ENCODE data around the gene DLG2. TPM values are rescaled to one million over a fixed set of nuclear protein-coding genes. Genes with fewer than 3 reads are reported as not detected.

The DLG2 gene
- total and polyA plus RNA-seq, 12 donors, result 1.0 to 14.8 (median 7.4) TPM

DNA sequence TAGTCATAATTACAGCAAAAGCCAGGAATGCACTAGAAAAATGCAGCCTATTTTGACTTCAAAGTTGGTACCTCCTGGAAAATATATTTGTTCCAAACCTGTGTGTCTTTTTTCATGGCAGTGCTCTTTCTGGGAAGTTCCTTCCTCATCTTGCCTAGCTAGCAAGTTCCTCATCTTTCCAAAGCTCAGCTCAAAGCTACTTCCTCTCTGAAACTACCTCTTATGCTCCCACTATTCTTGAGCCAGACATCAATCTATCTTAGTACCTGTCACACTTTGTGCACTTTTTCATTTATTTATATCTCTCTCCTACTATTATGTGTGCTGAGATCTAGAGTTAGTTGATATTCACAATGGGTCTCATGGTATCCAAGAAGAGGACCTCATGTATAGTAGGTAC, 2149.4 kb downstream of the DLG2 start:
- DNase-seq (no peak), ATAC-seq (no peak)
- intact Hi-C loops (cut with DNase I), result no loop called here
- no peaks in the 10 kb centered on the region for H3K27me3 ChIP-seq
- no peaks in the 10 kb centered on the region for H3K9me3 ChIP-seq
- no peak overlapping the region for H3K27ac ChIP-seq
- TF ChIP-seq, protein P1, sequence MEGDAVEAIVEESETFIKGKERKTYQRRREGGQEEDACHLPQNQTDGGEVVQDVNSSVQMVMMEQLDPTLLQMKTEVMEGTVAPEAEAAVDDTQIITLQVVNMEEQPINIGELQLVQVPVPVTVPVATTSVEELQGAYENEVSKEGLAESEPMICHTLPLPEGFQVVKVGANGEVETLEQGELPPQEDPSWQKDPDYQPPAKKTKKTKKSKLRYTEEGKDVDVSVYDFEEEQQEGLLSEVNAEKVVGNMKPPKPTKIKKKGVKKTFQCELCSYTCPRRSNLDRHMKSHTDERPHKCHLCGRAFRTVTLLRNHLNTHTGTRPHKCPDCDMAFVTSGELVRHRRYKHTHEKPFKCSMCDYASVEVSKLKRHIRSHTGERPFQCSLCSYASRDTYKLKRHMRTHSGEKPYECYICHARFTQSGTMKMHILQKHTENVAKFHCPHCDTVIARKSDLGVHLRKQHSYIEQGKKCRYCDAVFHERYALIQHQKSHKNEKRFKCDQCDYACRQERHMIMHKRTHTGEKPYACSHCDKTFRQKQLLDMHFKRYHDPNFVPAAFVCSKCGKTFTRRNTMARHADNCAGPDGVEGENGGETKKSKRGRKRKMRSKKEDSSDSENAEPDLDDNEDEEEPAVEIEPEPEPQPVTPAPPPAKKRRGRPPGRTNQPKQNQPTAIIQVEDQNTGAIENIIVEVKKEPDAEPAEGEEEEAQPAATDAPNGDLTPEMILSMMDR (IDR thresholded peaks at IDR 0.05), result no peak
- no peak overlapping the region for H3K4me3 ChIP-seq
- no peaks in the 10 kb centered on the region for H3K36me3 ChIP-seq
- H3K4me1 ChIP-seq, result no peaks in the 10 kb centered on the region

DNA sequence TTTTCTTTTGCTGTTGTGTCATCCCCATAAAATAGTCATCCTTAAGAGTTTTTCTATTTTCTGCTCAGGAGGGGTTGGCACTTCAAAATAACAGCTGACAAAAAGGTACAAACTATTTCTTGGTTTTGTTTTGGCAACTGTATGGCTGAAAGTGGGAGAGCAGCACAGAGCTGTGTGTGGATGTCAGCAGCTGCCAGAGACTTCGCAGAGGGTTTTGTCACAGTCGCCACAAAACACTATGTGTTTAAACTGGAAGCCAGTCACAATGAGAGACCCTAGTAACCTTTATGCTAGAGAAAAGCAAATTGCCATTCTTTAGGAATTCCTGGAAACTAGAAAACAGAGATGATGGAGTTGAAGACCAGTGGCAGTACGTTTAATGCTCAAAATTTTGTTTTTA, 2151.4 kb downstream of the DLG2 start:
- no peak overlapping the region for H3K4me3 ChIP-seq
- H3K27ac ChIP-seq, result no peak overlapping the region
- H3K36me3 ChIP-seq, result no peaks in the 10 kb centered on the region
- ATAC-seq, result no peak
- DNase-seq, result no peak
- TF ChIP-seq, protein P1 (IDR thresholded peaks at IDR 0.05), result no peak
- intact Hi-C loops (cut with DNase I), result no loop called here
- H3K27me3 ChIP-seq, result no peaks in the 10 kb centered on the region
- H3K4me1 ChIP-seq, result no peaks in the 10 kb centered on the region
- H3K9me3 ChIP-seq, result no peaks in the 10 kb centered on the region
- WGBS, 2 donors, result 69% methylated on average over 3 of the region's 3 CpGs

DNA sequence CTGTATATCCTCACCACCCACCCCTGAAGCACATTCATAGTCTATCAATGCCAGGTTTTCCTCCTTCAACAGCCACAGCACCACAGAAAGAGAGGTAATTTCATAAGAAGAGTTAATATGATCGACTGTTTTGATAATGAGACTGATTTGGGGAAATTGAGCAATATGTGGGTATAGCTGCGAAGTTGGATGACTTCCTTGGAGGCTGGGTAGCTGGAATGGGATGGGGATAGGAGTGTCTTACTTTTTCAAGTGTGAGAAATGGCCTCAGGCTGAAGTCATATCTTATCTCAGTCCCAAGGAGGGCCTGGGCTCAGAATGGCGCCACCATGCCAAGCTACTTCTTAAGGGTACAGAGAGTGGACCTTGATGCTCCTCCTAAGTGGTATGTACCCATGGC, 2153.4 kb downstream of the DLG2 start:
- H3K4me3 ChIP-seq, result no peak overlapping the region
- DNase-seq (no peak), ATAC-seq (no peak)
- H3K9me3 ChIP-seq, result no peaks in the 10 kb centered on the region
- H3K36me3 ChIP-seq, result no peaks in the 10 kb centered on the region
- no peak overlapping the region for H3K27ac ChIP-seq
- TF ChIP-seq, protein P1 (IDR thresholded peaks at IDR 0.05), result no peak
- H3K27me3 ChIP-seq, result no peaks in the 10 kb centered on the region
- no peaks in the 10 kb centered on the region for H3K4me1 ChIP-seq
- WGBS, 2 donors, result 80 to 87% methylated on average over 3 of the region's 3 CpGs
- intact Hi-C loops (cut with DNase I), result no loop called here

DNA sequence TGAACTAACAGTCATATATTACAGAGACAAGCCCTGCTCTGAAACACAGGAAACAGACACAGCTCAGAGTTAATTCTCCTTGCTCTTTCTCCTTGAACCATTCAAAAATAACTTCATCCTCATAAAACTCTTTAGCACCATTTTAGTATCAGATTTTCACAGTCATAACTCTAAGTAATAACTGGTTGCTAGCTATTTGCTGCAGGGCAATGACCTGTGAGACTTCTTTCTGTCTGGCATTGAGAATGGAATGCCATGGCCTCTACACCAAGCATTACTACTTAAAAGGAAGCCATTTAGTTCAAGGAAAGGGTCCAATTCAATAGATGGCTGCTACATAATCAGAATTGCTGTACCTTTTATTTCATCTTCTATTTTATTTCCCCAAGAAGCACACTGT, 2154.3 kb downstream of the DLG2 start:
- TF ChIP-seq, protein P1 (IDR thresholded peaks at IDR 0.05), result no peak
- intact Hi-C loops (cut with DNase I), result no loop called here
- no peaks in the 10 kb centered on the region for H3K27me3 ChIP-seq
- H3K4me1 ChIP-seq, result no peaks in the 10 kb centered on the region
- H3K27ac ChIP-seq, result no peak overlapping the region
- ATAC-seq (no peak), DNase-seq (no peak)
- H3K36me3 ChIP-seq, result no peaks in the 10 kb centered on the region
- no peaks in the 10 kb centered on the region for H3K9me3 ChIP-seq
- H3K4me3 ChIP-seq, result no peak overlapping the region

All from heart right ventricle (tissue), 16 donors.